HepG2 (cell line): Measurements from ENCODE around the gene FHL3. TPM values are rescaled to one million over a fixed set of nuclear protein-coding genes. Genes with fewer than 3 reads are reported as not detected.
A peak's percentile ranks its signal among the peaks of the same experiment; 100 is the strongest.

ENCODE experiments used
- ATAC-seq: fragments of 200-7000 bp; cut with Tn5 transposase; 3 replicates; pipeline ENCODE4 v1.9.1; 2020; ENCODE audit warnings: mild to moderate bottlenecking, moderate library complexity
- BruUV-seq: library from RNA; stranded (reverse); fragments of 400-500 nt; replicated peaks from 2 replicates; lab custom pipeline; 2021; lab: Mats Ljungman, UMichigan
- CTCF ChIA-PET: fragments of 300-600 bp; formaldehyde crosslinking; extraction: SDS; loops from one replicate; lab custom pipeline; 2021; ENCODE audit warnings: low total read pairs, inconsistent platforms, low intra/inter-chr PET ratio; lab: Yijun Ruan, JAX
- POLR2A ChIA-PET: fragments of 350-600 bp; sonication (Branson Sonifier 250); formaldehyde crosslinking; loops from one replicate; lab custom pipeline; 2020; ENCODE audit warnings: antibody characterized with exemption, inconsistent platforms; lab: Yijun Ruan, JAX
- DNase-seq: peaks from one replicate; pipeline ENCODE4 v3.0.0-alpha.2; 2015; ENCODE audit warnings: low spot score
- FAIRE-seq: peaks from 3 replicates; lab custom pipeline; 2011; peaks lifted over from hg19 to GRCh38; lab: Jason Lieb, UNC
- H2AFZ ChIP-seq: one replicate; pipeline ENCODE4 v1.6.1; 2011; ENCODE audit warnings: low read length, inconsistent platforms
- H3K27ac ChIP-seq: fragments of 300-600 bp; 3 replicates; pipeline ENCODE4 v1.8.0; 2011; ENCODE audit warnings: mixed run types, mild to moderate bottlenecking, mixed read lengths, low read length, inconsistent platforms; ENCODE audit not compliant: insufficient read depth; ENCODE audit errors: extremely low read length
- H3K27me3 ChIP-seq, 2 experiments: fragments of 200-600 bp in 1 of 2; 2 replicates in 1 of 2; 3 replicates in 1 of 2; pipeline versions ENCODE4 v1.6.0 to v1.8.0; 2011; ENCODE audit warnings: low read length in 2 of 2, mild to moderate bottlenecking in 2 of 2, moderate library complexity in 2 of 2, inconsistent platforms in 1 of 2; ENCODE audit not compliant: insufficient read depth in 2 of 2, control insufficient read depth in 1 of 2
- H3K36me3 ChIP-seq, 2 experiments: fragments of 200-600 bp in 1 of 2; replicated peaks in 1 of 2; 2 replicates in 1 of 2; 3 replicates in 1 of 2; pipeline versions ENCODE4 v1.5.1 to v1.8.0; 2011; ENCODE audit warnings: low read length in 2 of 2, inconsistent platforms in 1 of 2; ENCODE audit not compliant: insufficient read depth in 2 of 2, control insufficient read depth in 1 of 2
- H3K4me1 ChIP-seq: 2 replicates; pipeline ENCODE4 v1.5.1; 2012; ENCODE audit warnings: low read length, inconsistent platforms; ENCODE audit not compliant: insufficient read depth
- H3K4me2 ChIP-seq: 2 replicates; pipeline ENCODE4 v1.6.0; 2011; ENCODE audit warnings: low read depth, low read length, inconsistent platforms
- H3K4me3 ChIP-seq, 3 experiments: fragments of 200-600 bp in 1 of 3; sonication (generic), shearing (Covaris generic) in 1 of 3; replicated peaks in 1 of 3; 2 replicates each; pipeline ENCODE4 v1.5.1; 2011 to 2016; ENCODE audit warnings: low read length in 3 of 3, inconsistent platforms in 2 of 3, low read depth in 2 of 3, mild to moderate bottlenecking in 2 of 3, control low read depth in 1 of 3, mixed read lengths in 1 of 3; ENCODE audit not compliant: insufficient read depth in 1 of 3
- H3K79me2 ChIP-seq: one replicate; pipeline ENCODE4 v1.6.1; 2011; ENCODE audit warnings: low read length, inconsistent platforms; ENCODE audit not compliant: insufficient read depth
- H3K9ac ChIP-seq: 2 replicates; pipeline ENCODE4 v1.6.0; 2011; ENCODE audit warnings: mild to moderate bottlenecking, low read depth, low read length, inconsistent platforms; ENCODE audit not compliant: insufficient read depth
- H3K9me3 ChIP-seq: 2 replicates; pipeline ENCODE4 v1.5.1; 2012; ENCODE audit warnings: mild to moderate bottlenecking, low read length
- H4K20me1 ChIP-seq: 2 replicates; pipeline ENCODE4 v1.6.0; 2011; ENCODE audit warnings: inconsistent platforms, mild to moderate bottlenecking, low read length, moderate library complexity; ENCODE audit not compliant: insufficient read depth
- AHDC1 ChIP-seq: sonication (generic); formaldehyde crosslinking; IDR thresholded peaks from 2 replicates; pipeline ENCODE4 v1.5.1; 2020; ENCODE audit warnings: mild to moderate bottlenecking, missing genetic modification reagents, borderline replicate concordance
- CCDC6 ChIP-seq: sonication (generic); formaldehyde crosslinking; IDR thresholded peaks from 2 replicates; pipeline ENCODE4 v1.8.1; 2022; ENCODE audit warnings: mild to moderate bottlenecking, missing genetic modification reagents, moderate library complexity
- HIC2 ChIP-seq: sonication (generic); formaldehyde crosslinking; IDR thresholded peaks from 2 replicates; pipeline ENCODE4 v1.9.0; 2022; ENCODE audit warnings: low read depth, missing genetic modification reagents
- KDM1A ChIP-seq: IDR thresholded peaks from 2 replicates; pipeline ENCODE4 v1.6.1; 2016; ENCODE audit warnings: missing compliant biosample characterization
- PITX1 ChIP-seq: sonication (generic); formaldehyde crosslinking; IDR thresholded peaks from 2 replicates; pipeline ENCODE4 v1.5.1; 2020; ENCODE audit warnings: mild to moderate bottlenecking, missing genetic modification reagents
- SAP130 ChIP-seq: IDR thresholded peaks from 2 replicates; pipeline ENCODE4 v1.6.1; 2016; ENCODE audit warnings: low read depth
- ZNF629 ChIP-seq: sonication (generic); formaldehyde crosslinking; conservative IDR thresholded peaks from 2 replicates; pipeline ENCODE4 v1.5.0; 2020; ENCODE audit warnings: missing genetic modification reagents
- ZNF782 ChIP-seq: sonication (generic); formaldehyde crosslinking; IDR thresholded peaks from 2 replicates; pipeline ENCODE4 v1.4.0; 2020; ENCODE audit warnings: missing genetic modification reagents, mild to moderate bottlenecking, borderline replicate concordance
- WGBS: methylation state at CpG from one replicate; pipeline ENCODE4 v1.1.6; 2017; ENCODE audit warnings: low lambda C conversion rate; 5-methylcytosine and 5-hydroxymethylcytosine counted together
- in situ Hi-C: cut with HindIII; loops from 2 replicates; pipeline ENCODE4 v1.10.0; 2017; ENCODE audit warnings: low pct_unique_long_range_greater_than_20kb; ENCODE audit not compliant: extremely low pct_ligation_motif_present
- intact Hi-C: fragments of 100-400 bp; cut with micrococcal nuclease; formaldehyde crosslinking; loops from one replicate; pipeline ENCODE4 v1.10.0; 2022; ENCODE audit not compliant: unreplicated experiment
- polyA plus RNA-seq, 8 experiments: library from polyadenylated mRNA; depleted of rRNA in 3 of 8; stranded (reverse) in 7 of 8; unstranded in 1 of 8; fragments of >200 nt; fragmentation: Illumina TruSeq in 4 of 8; extraction: Trizol in 4 of 8; gene quantifications; 2 replicates each; pipeline versions ENCODE4 v1.2.1 to v1.2.3, GENCODE V29; 2011 to 2016; ENCODE audit warnings: low read depth in 4 of 8, missing spikeins in 1 of 8, mixed read lengths in 1 of 8; ENCODE audit not compliant: insufficient read depth in 1 of 8
- total RNA-seq, 5 experiments: library from RNA; depleted of rRNA; stranded (reverse); fragments of >200 nt; fragmentation: Illumina TruSeq; extraction: Trizol; gene quantifications; 2 replicates each; pipeline ENCODE4 v1.2.3, GENCODE V29; 2016; ENCODE audit warnings: low read depth in 1 of 5

FHL3 gene
- total and polyA plus RNA-seq, 2 of the 13 experiments (the other 11 are each of a cell fraction or from before 2014, with no cell fraction given) = 2.8 to 6.6 TPM

GRCh38 chr1:38003261-38004250 lies 1.8 kb downstream of the FHL3 start:
- Histone ChIP-seq H3K79me2 (peaks cover 20% of the 10 kb centered on the region), H3K27me3 (no peaks in the 10 kb centered on the region; a peak in 1 of 5 replicates), H3K4me2 (peak overlapping the region; percentile 93), H3K9me3 (no peaks in the 10 kb centered on the region), H3K4me3 (peak overlapping the region; percentile 56 to 93 (median 87)), H4K20me1 (no peaks in the 10 kb centered on the region), H3K4me1 (peaks cover 66% of the 10 kb centered on the region), H2AFZ (no peak overlapping the region), H3K27ac (no peak overlapping the region), H3K36me3 (peaks cover under 1 to 5% of the 10 kb centered on the region in 2 experiments; a peak in 4 of 5 replicates), H3K9ac (peak overlapping the region; percentile 85)
- 0 out of 2 replicates have a peak, but pooled peaks have one; percentile 26 for TF ChIP-seq KDM1A
- TF ChIP-seq PITX1 (CRISPR knock-in tag) = 0 out of 2 replicates have a peak, but pooled peaks have one; percentile 8
- TF ChIP-seq AHDC1 = peak; percentile 16; the same call in 1 of the 2 replicates
- no peak for TF ChIP-seq ZNF782 (CRISPR knock-in tag)
- peak; percentile 85 for TF ChIP-seq ZNF629 (CRISPR knock-in tag)
- TF ChIP-seq CCDC6 = no peak
- no peak for TF ChIP-seq HIC2 (CRISPR knock-in tag)
- TF ChIP-seq SAP130 = 0 out of 2 replicates have a peak, but pooled peaks have one; percentile 10
- DNase-seq (no peak), FAIRE-seq (no peak), ATAC-seq (no peak)
- in situ Hi-C loops = no loop called here
- BruUV-seq = no TSS peak
- WGBS = 68% methylated on average over 6 of the region's 8 CpGs
- CTCF ChIA-PET = interaction anchor here (1.1 kb wide), 1 partner anchor 14 kb away, joined by 3 read pairs; the partner anchor contains the start of gene SF3A3
- intact Hi-C loops = no loop called here
- POLR2A ChIA-PET = interaction anchor here (1.4 kb wide), 1 partner anchor 10 kb away, joined by 10 read pairs; the partner anchor contains the start of gene UTP11
